Fibroblast of skin of right biceps (primary cell): ENCODE measurements around the gene CBL.
"Not testable (repeated sequence)": the region's sequence is repeated elsewhere in the genome, so short reads cannot be mapped to it uniquely, and the experiment has no call there.

Source experiments
- DNase-seq: peaks from one replicate; pipeline ENCODE4 v3.0.0-alpha.2; 2013

Gene CBL

DNA sequence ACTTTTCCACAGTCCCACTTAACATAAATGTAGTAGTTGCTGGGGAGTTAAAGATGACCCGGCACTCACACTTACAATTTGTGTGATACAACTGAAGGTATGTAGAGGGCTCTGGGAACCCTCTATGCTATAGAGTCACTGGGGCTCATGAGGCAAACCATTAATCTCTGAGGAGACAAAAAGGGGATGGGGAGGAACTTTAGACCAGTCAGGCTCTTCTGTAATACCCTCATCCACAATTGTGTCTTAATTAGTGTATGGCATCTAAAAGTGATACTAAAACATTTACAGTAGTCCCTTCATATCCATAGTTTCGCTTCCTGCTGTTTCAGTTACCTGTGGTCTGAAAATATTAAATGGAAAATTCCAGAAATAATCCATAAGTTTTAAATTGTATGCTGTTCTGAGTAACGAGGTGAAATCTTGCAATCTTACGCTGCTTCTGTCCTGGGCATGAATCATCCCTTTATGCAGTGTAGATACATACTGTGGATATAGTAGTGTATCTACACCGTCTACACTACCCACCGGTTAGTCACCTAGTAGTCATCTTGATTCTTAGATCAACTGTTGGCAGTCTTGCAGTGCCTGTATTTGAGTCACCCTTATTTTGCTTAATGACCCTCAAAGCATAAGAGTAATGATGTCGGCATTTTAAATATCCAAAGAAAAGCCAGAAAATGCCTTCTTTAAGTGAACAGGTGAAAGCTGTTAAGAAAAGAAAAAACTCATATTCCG, 12.2 kb downstream of the CBL start:
- peak; percentile 98 for DNase-seq

DNA sequence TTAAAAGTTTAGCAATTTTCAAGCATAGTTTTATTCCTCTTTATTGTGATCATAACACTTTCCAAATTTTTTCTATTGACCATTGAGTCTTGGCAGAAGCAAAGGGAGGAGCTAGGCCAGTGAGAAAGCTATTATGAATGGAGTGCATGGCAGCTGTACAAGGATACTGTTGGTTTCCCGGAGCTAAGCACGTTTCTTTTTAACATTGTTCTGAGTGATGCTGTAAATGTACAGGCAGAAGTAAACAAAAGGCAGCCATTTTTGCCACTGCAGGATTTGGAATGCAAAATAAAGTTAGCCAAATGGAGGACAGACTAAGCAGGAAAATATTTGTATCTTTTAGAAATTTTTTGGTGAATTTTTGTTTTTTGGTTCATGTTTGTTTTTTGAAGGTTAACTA, 16.2 kb downstream of the CBL start:
- peak; percentile 52 for DNase-seq

GRCh38 chr11:119222891-119223290, 16.8 kb downstream of the CBL start:
- DNase-seq = no peak

- peak; percentile 28 for DNase-seq
These were observed 17.7 kb downstream of the CBL start for GRCh38 chr11:119223856-119224255.

- not testable (repeated sequence) for DNase-seq
These were observed 22.6 kb downstream of the CBL start for GRCh38 chr11:119228535-119229287.

DNA sequence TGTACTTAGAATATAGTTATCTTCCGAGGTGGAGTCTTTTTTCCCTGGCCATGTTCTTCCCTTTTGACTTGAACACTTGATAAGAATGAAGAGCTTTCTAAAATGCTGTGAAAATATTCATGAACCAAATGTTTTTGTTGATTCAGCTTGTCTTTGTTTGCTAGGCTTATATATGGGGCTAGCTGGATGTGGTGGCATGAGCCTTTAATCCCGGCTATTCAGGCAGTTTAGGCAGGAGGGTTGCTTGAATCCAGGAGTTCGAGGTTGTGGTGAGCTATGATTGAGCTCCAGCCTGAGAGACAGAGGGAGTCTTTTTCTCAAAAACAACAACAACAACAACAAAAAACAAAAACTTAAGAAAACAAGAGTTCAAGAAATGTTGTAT, 23.1 kb downstream of the CBL start:
- DNase-seq = no peak

- peak; percentile 50 for DNase-seq
These were observed 23.6 kb downstream of the CBL start for GRCh38 chr11:119229741-119230140.

- peak; percentile 80 for DNase-seq
These were observed 30.4 kb downstream of the CBL start for GRCh38 chr11:119236490-119236889.

- peak; percentile 73 for DNase-seq
These were observed 30.8 kb downstream of the CBL start for GRCh38 chr11:119236891-119237290.

DNA sequence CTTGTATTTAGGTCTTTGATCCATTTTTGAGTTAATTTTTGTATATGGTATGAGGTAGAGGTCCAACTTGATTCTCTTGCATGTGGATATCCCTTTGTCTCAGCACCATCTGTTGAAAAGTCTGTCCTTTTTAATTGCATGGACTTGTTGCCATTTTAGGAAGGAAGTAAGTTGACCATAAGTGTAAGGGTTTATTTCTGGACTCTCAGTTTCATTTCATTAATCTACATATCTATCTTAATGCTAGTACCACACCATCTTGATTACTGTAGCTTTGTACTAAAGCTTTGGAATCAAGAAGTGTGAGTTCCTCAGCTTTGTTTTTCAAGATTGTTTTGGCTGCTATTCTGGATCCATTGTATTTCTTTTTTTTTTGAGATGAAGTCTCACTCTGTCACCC, 31.4 kb downstream of the CBL start:
- no peak for DNase-seq

DNA sequence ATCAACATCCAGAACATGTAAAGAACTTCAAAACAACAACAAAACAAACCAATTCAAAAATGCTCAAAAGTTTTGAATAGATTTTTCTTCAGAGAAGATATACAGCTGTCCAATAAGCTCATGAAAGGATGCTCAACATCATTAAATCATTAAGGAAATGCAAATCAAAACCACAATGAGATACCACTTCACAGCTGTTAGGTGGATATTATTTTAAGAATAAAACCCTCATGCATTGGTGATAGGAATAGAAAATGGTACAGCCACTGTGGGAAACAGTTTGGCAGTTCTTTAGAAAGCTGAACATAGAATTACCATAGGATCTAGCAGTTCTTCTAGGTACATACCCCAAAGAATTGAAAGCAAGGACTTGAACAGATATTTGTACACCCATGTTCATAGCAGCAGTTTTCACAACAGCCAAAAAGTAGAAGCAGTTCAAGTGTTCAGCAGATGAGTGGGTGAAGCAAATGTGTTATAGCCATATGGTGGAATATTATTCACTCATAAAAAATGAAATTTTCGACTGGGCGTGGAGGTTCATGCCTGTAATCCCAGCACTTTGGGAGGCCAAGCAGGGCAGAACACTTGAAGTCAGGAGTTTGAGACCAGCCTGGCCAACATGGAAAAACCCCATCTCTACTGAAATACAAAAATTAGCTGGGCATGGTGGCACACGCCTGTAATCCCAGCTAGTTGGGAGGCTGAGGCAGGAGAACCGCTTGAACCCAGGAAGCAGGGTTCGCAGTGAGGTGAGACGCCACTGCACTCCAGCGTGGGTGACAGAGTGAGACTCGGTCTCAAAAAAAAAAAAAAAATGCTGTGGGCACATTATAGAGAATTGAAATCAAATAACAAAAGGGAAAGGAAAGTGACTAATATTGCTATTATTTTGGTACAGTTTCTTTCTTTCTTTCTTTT, 42.9 kb downstream of the CBL start:
- no peak for DNase-seq

- DNase-seq = no peak
These were observed 43.5 kb downstream of the CBL start for GRCh38 chr11:119249671-119250010.

DNA sequence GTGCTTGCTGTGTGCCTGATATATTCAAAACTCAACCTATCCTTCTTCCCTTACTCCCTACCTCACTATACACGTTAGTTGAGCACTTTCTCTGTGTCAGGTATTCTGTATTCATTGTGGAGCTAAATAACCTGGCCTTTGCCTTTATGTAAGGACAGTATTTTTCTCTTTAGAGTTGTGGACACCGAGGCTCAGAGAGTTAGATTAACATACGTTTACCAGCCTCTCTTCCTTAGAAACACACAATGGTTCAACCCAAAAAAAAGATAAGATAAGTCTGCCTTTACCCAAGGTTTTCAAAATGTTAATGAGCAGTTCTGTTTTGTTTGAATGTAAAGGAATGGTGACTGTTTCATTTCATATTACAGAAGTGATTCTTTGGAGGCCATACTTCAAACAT, 45.0 kb downstream of the CBL start:
- no peak for DNase-seq

DNA sequence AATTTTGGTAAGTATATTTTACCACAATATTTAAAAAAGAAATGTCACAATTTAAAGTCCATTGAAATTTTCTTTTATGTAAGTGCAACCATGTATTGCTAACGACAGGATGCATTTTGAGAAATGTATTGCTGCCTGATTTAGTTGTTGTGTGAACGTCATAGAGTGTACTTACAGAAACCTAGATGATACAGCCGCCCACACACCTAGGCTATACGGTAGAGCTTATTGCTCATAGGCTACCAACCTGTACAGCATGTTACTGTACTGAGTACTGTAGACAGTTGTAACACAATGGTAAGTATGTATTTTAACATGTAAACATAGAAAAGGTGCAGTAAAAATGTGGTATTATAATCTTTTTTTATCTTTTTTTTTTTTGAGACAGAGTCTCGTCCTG, 48.1 kb downstream of the CBL start:
- no peak for DNase-seq

DNA sequence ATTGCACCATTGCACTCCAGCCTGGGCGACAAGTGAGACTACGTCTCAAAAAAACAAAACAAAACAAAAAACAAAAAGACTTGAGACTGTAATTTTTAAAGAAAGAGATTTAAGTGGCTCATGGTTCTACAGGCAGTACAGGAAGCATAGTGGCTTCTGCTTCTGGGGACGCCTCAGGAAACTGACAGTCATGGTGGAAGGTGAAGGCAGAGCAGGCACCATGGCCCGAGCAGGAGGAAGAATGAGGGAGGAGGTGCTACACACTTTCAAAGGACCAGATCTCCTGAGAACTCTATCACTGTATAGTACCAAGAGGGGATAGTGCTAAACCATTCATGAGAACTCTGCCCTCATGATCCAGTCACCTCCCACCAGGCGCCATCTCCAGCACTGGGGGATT, 52.0 kb downstream of the CBL start:
- DNase-seq = no peak

- DNase-seq = no peak
These were observed 52.8 kb downstream of the CBL start for GRCh38 chr11:119258983-119259382.

DNA sequence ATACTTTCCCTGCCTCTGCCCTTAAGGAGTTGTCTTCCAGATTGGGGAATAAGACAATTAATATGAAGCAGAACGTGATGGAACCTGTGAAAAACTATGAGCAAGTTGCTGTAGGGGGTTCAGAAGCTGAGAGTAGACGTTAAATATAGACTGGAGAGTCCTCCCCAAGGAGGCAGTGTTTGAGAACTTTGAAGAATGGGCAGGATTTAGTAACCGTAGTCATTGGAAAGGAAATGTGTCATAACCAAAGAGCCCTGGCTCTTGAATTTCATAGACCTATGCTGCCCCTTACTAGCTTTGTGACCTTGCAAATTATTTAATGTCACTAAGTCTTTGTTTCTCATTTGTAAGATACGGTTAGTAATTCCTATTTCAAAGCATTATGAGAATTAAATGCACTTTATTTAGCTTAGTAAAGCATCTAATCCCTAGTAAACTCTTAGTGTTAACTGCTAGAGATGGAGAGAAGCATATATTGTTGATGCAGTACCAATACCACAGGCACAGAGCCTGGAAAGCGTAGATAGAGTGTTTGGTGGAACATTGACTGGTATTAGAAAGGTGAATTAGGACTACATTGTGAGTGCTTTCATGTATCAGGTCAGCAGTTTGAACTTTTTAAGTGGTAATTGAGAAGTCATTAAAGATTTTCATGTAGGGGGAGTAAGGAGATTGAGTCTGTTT, 56.7 kb downstream of the CBL start:
- DNase-seq = peak; percentile 65

GRCh38 chr11:119263352-119263940, 57.3 kb downstream of the CBL start:
- peak; percentile 15 for DNase-seq

DNA sequence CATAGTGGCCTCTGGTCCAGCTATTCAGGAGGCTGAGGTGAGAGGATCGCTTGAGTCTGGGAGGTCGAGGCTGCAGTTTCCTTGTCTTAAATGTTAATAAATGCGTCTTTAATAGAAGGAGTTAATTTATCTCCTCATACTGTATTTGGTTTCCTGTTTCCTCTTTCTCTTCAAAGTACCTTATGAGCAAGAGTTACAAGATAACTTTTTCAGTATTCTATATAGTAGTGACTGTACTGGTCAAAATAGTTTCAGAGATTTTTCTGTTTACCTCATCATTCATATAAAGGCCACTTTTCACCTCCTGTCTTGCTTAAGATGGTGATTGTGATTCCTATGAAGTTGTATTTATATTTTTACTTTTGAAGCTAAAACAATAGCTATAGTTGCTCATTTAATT, 59.9 kb downstream of the CBL start:
- no peak for DNase-seq

DNA sequence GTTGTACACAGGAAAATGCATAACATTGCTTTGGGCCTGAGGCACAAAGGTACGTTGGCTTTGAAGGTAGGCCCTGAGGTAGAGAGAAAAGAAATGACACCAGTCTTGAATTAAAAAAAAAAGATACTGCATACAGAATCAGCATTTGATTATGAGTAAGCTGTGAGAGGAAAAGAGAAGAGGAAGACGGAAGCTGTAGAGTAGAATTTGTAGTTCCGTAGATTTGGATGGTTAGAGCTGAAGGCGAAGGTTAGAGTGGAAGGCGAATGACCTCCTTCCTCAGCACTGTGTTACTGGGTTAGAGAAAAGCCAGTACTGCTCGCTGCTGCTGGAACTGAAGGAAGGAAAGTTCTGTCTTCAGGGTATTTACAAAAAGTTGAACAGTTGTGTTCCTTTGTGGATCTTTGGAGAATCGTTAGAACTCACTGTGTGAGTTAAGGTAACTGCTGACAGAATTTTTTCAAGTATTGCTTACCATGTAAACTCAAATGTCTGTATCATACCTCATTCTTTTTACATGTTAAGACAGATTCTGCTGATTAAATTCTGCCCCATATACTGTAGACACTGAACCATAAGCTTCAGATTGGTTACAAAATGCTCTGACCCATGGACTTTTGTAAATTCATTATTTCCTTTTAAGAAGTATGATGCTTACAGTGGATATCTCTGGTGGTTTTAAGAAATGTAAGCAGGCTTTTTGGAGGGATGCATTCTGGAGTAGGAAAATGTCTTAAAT, 60.5 kb downstream of the CBL start:
- no peak for DNase-seq

DNA sequence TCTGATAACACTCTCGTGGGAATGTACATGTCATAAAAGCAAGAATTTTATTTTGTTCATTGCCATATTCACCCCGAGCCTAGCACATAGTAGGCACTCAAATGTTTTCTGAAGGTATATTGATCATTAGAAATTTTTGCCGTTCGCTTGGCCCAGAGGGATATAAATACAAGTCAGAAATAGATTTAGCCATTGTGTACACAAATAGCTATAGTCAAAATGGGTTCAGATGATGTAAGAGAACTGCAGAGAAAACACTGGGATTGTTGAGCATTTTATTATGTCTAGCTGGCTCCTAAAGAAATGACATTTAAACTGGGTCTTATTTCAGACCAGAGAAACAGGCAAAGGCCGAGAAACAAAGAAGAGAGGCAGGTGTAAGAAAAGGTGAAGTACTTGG, 61.5 kb downstream of the CBL start:
- DNase-seq = no peak

DNA sequence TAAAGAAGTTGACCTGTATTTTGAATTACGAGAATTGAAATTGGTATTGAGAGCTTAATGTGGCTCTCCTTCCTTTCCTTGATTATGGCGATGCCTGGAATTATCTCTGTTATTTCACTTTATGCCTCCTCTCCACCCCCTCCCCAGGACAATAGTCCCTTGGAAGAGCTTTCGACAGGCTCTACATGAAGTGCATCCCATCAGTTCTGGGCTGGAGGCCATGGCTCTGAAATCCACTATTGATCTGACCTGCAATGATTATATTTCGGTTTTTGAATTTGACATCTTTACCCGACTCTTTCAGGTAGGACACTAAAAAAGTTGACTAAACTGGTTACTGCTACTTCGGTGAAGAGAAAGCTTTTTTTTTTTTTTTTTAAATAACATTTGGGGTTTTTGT, 67.6 kb downstream of the CBL start:
- DNase-seq = no peak
